Measurements from ENCODE around the gene AIP. TPM values are rescaled to one million over a fixed set of nuclear protein-coding genes. Genes with fewer than 3 reads are reported as not detected.

The AIP gene
- total RNA-seq, 1 experiment from 2014 or later, result 87.8 TPM

- Histone ChIP-seq H3K4me3 (ENCODE audit: low read depth in 2 of 2, low read length in 2 of 2) (no peak overlapping the region), H3K4me1 (ENCODE audit: control insufficient read depth, insufficient read depth, low read length) (no peaks in the 10 kb centered on the region; the same call in 1 of the 2 replicates), H3K36me3 (ENCODE audit: control insufficient read depth, insufficient read depth, low read length) (no peaks in the 10 kb centered on the region), H3K27ac (ENCODE audit: low read length) (no peak overlapping the region), H3K9me3 (ENCODE audit: control insufficient read depth, insufficient read depth, low read depth, low read length) (no peaks in the 10 kb centered on the region), H3K27me3 (ENCODE audit: control insufficient read depth, insufficient read depth, low read length) (no peaks in the 10 kb centered on the region)
- BruUV-seq (replicated peaks), result no TSS peak
- intact Hi-C loops (cut with micrococcal nuclease; ENCODE audit: unreplicated experiment) (no loop called here), in situ Hi-C loops (cut with HindIII; ENCODE audit: low pct_unique_long_range_greater_than_20kb, low sequenced_read_pairs) (no loop called here)
- DNase-seq (ENCODE audit: low read depth, low spot score), result no peak
- POLR2A ChIA-PET, result no interaction called here
- no peak for ATAC-seq
- CTCF ChIA-PET, result no interaction called here
- peak; percentile 0; the same call in 1 of the 2 replicates for TF ChIP-seq POLR2AphosphoS5 (IDR thresholded peaks at IDR 0.05; ENCODE audit: low read depth, low read length)
- TF ChIP-seq REST (IDR thresholded peaks at IDR 0.05; ENCODE audit: insufficient read depth in 1 of 2, low read depth in 2 of 2, low read length in 1 of 2), result no peak
Measured at GRCh38 chr11:67492069-67492727, 9.4 kb downstream of the AIP start.

GRCh38 chr11:67492801-67493547 is 10.1 kb downstream of the AIP start:
- POLR2A ChIA-PET, result no interaction called here
- CTCF ChIA-PET, result no interaction called here
- no TSS peak for BruUV-seq (replicated peaks)
- no peak overlapping the region for H3K4me3 ChIP-seq (ENCODE audit: low read depth in 2 of 2, low read length in 2 of 2)
- H3K4me1 ChIP-seq (ENCODE audit: control insufficient read depth, insufficient read depth, low read length), result no peaks in the 10 kb centered on the region; the same call in 1 of the 2 replicates
- H3K9me3 ChIP-seq (ENCODE audit: control insufficient read depth, insufficient read depth, low read depth, low read length), result no peaks in the 10 kb centered on the region
- no peaks in the 10 kb centered on the region for H3K27me3 ChIP-seq (ENCODE audit: control insufficient read depth, insufficient read depth, low read length)
- no peak for DNase-seq (ENCODE audit: low read depth, low spot score)
- in situ Hi-C loops (cut with HindIII; ENCODE audit: low pct_unique_long_range_greater_than_20kb, low sequenced_read_pairs) (no loop called here), intact Hi-C loops (cut with micrococcal nuclease; ENCODE audit: unreplicated experiment) (no loop called here)
- H3K36me3 ChIP-seq (ENCODE audit: control insufficient read depth, insufficient read depth, low read length), result no peaks in the 10 kb centered on the region
- no peak overlapping the region for H3K27ac ChIP-seq (ENCODE audit: low read length)
- no peak for TF ChIP-seq CTCF (IDR thresholded peaks at IDR 0.05)
- no peak for TF ChIP-seq REST (IDR thresholded peaks at IDR 0.05; ENCODE audit: insufficient read depth in 1 of 2, low read depth in 2 of 2, low read length in 1 of 2)
- TF ChIP-seq SIN3A (IDR thresholded peaks at IDR 0.05; ENCODE audit: borderline replicate concordance, insufficient read depth, low read depth, low read length), result no peak
- TF ChIP-seq POLR2AphosphoS5 (IDR thresholded peaks at IDR 0.05; ENCODE audit: low read depth, low read length), result no peak; the same call in 1 of the 2 replicates
- TF ChIP-seq TCF7L2 (IDR thresholded peaks at IDR 0.05; ENCODE audit: low read depth, low read length), result no peak
- peak; percentile 34 for ATAC-seq

All from Panc1 (cell line).